CMK (cell line): Measurements from ENCODE around the gene KCNH2.
"Not testable (repeated sequence)": the region's sequence is repeated elsewhere in the genome, so short reads cannot be mapped to it uniquely, and the experiment has no call there.

ENCODE experiments used
- DNase-seq: peaks from one replicate; pipeline ENCODE4 v3.0.0-alpha.2; 2010; ENCODE audit warnings: low read depth

The KCNH2 gene

DNA sequence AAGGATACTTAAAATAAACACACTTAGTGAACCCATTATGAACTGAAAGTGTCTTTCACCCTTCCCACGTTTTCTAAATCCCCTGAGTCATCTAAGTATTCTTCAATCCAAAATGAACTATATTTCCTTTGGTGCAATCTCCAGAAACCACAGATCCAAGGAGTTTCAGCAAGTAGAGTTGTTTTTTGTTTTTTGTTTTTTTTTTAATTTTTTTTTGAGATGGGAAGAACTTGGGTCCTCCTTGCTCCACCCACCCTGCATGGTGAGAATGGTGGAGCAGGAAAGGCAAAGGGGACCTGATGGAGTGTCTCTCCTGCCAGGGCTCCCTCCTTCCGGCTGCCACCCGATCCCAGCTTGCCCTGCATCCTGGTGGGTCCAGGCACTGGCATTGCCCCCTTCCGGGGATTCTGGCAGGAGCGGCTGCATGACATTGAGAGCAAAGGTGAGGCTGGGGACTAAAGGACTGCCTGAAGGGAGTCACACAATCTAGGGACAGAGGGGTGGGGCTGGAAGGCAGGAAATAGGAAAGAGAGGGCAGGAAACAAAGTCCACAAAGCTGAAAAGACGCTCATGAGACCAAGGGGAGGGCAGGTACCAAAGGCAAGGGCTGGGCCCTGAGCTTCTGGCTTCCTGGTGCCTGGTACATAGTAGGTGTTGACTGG lies 34.0 kb upstream of the KCNH2 start:
- DNase-seq, result no peak

- not testable (repeated sequence) for DNase-seq
These were observed 33.5 kb upstream of the KCNH2 start for GRCh38 chr7:151011616-151012015.

DNA sequence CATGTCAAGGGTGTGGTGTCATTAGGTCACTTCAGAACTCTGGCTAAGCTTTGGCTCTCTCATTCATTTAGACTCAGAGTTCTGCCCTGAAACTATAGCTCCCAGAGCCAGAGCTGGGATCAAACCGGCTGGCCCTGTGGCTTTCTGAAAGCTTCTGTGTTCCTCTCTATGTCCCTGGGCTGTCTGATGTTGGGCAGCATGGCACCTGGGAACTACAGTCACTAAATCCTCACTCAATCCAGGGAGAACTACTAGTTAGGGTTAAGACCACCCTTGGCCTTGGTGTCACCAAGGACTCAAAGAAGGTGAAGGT lies 32.9 kb upstream of the KCNH2 start:
- DNase-seq, result no peak

- no peak for DNase-seq
These were observed 32.4 kb upstream of the KCNH2 start for GRCh38 chr7:151010307-151011096.

- DNase-seq, result no peak
These were observed 31.9 kb upstream of the KCNH2 start for GRCh38 chr7:151010037-151010306.

DNA sequence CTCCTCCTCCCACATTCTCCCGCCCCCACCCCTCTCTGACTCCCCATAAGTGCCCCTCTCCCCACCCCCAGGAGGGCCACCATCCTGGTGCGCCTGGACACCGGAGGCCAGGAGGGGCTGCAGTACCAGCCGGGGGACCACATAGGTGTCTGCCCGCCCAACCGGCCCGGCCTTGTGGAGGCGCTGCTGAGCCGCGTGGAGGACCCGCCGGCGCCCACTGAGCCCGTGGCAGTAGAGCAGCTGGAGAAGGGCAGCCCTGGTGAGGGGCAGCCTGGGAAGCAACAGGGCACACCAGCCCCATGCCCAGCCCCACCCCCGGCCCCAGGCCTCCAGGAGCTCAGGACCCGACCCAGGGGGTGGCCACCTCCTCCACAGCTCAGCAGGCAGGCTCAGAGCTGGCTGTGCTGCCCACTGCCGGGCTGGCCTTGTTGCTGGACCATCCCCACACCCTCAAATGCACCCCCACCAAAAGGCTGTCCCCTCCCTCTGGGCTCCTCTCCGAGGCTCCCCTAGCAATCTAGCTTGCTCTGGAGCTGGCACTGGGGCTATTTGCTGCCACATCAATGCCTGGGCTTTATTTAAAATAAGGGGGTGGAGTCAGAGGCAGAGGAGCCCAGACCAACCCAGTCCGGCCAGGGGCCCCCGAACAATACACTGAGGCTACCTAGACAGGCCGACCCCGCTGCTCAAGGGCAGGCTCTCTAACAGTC lies 31.4 kb upstream of the KCNH2 start:
- DNase-seq, result no peak

GRCh38 chr7:151008511-151009323 lies 30.6 kb upstream of the KCNH2 start:
- DNase-seq, result no peak

GRCh38 chr7:151008143-151008510 lies 30.0 kb upstream of the KCNH2 start:
- no peak for DNase-seq

DNA sequence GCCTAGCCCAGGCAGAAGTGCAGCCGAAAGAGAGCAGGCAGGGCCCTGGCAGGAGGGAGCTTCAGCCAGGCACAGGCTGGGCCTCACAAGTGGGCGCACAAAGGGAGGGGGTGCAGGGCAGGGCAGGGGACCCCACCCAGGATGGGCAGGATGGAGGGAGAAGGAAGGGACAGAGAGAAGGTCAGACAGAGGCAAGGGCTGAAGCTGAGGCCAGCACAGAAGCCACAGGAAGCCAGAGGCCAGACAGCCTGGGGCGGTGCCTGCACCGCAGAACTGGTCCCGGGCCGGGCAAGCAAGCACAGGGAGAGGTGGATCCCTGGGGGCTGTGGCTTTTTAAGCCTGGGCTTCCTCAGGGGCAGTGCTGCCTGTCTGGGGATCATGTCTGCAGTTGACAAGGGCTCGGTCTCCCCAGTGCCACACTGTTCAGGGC lies 29.4 kb upstream of the KCNH2 start:
- DNase-seq, result no peak

GRCh38 chr7:151006590-151007300 lies 28.6 kb upstream of the KCNH2 start:
- no peak for DNase-seq

- no peak for DNase-seq
These were observed 27.4 kb upstream of the KCNH2 start for GRCh38 chr7:151005566-151005965.

DNA sequence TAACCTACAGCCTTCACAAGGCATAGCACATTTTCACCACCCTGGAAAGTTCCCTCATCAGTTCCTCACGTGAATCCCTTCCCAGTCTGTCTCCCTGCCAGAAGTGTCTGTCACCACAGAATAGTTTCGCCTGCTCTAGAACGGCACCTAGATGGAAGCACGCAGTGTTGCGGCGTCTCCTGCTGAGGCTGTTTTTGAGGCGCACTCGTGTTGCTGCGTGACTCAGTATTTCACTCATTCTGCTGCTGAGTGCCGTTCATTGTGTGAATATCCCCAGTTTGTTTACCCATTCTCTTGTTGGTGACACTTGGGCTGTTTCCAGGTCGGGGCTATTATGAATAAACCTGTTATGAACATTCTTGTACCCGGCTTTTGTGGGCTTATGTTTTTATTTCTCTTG lies 25.5 kb upstream of the KCNH2 start:
- no peak for DNase-seq

- DNase-seq, result no peak
These were observed 23.4 kb upstream of the KCNH2 start for GRCh38 chr7:151001546-151001945.

GRCh38 chr7:151000897-151001495 lies 22.9 kb upstream of the KCNH2 start:
- no peak for DNase-seq

- no peak for DNase-seq
These were observed 21.5 kb upstream of the KCNH2 start for GRCh38 chr7:150999497-151000230.

GRCh38 chr7:150999001-150999400 lies 20.9 kb upstream of the KCNH2 start:
- DNase-seq, result no peak

- no peak for DNase-seq
These were observed 20.2 kb upstream of the KCNH2 start for GRCh38 chr7:150998341-150998740.

DNA sequence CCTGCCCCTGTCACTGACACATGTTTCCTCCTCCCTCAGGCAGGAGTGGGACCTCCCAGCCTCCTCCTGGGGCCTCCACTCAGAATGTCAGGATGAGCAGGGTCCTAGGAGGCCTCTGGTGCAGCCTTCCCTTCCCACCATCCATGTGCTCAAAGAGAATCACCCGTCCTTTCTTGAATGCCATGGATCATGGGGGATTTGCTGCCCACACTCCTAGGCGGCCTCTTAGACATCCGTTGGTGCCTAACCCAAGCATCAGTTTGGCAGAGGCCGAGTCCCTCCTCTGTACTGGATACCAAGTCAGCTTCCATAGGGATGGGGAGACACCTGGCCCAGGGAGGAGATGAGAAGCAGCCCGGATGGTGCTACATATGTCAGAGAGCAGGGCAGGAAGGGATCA lies 19.7 kb upstream of the KCNH2 start:
- DNase-seq, result no peak

- no peak for DNase-seq
These were observed 19.0 kb upstream of the KCNH2 start for GRCh38 chr7:150997075-150997511.

- DNase-seq, result no peak
These were observed 18.4 kb upstream of the KCNH2 start for GRCh38 chr7:150996376-150997074.
